DND-41 (cell line): ENCODE measurements around the gene VAV3.
A peak's percentile ranks its signal among the peaks of the same experiment; 100 is the strongest.

Source experiments
- ATAC-seq: fragments of 200-7000 bp; cut with Tn5 transposase; 3 replicates; pipeline ENCODE4 v1.9.1; 2021; ENCODE audit warnings: low read depth; ENCODE audit not compliant: insufficient read depth
- DNase-seq: peaks from one replicate; pipeline ENCODE4 v3.0.0-alpha.2; 2020
- H2AFZ ChIP-seq: 2 replicates; pipeline ENCODE4 v1.6.0; 2012; ENCODE audit warnings: low read depth, low read length
- H3K27ac ChIP-seq: 2 replicates; pipeline ENCODE4 v1.5.1; 2012; ENCODE audit warnings: low read length, inconsistent platforms
- H3K27me3 ChIP-seq: fragments of 200-600 bp; sonication (generic); 2 replicates; pipeline ENCODE4 v1.6.0; 2012; ENCODE audit warnings: low read length, mild to moderate bottlenecking, inconsistent platforms; ENCODE audit not compliant: insufficient read depth, poor library complexity
- H3K36me3 ChIP-seq: 2 replicates; pipeline ENCODE4 v1.5.1; 2012; ENCODE audit warnings: low read length, inconsistent platforms; ENCODE audit not compliant: insufficient read depth
- H3K4me1 ChIP-seq: 2 replicates; pipeline ENCODE4 v1.5.1; 2012; ENCODE audit warnings: mild to moderate bottlenecking, low read length; ENCODE audit not compliant: insufficient read depth
- H3K4me2 ChIP-seq: 2 replicates; pipeline ENCODE4 v1.6.0; 2012; ENCODE audit warnings: mild to moderate bottlenecking, moderate library complexity, low read length, inconsistent platforms; ENCODE audit not compliant: insufficient read depth
- H3K4me3 ChIP-seq, 2 experiments: fragments of 200-600 bp in 1 of 2; shearing (Covaris generic) in 1 of 2; 2 replicates each; pipeline ENCODE4 v1.5.1; 2012 to 2016; ENCODE audit warnings: inconsistent platforms in 2 of 2, low read length in 2 of 2, mild to moderate bottlenecking in 2 of 2, low read depth in 1 of 2, moderate library complexity in 1 of 2
- H3K79me2 ChIP-seq: 2 replicates; pipeline ENCODE4 v1.6.0; 2012; ENCODE audit warnings: low read length, inconsistent platforms; ENCODE audit not compliant: insufficient read depth
- H3K9ac ChIP-seq: 2 replicates; pipeline ENCODE4 v1.6.0; 2012; ENCODE audit warnings: low read depth, mild to moderate bottlenecking, inconsistent platforms, low read length, moderate library complexity
- H3K9me3 ChIP-seq: 2 replicates; pipeline ENCODE4 v1.5.1; 2012; ENCODE audit warnings: low read length, moderate library complexity, mild to moderate bottlenecking, inconsistent platforms; ENCODE audit not compliant: insufficient read depth, severe bottlenecking
- H4K20me1 ChIP-seq: 2 replicates; pipeline ENCODE4 v1.6.0; 2012; ENCODE audit warnings: low read length; ENCODE audit not compliant: insufficient read depth
- CTCF ChIP-seq: IDR thresholded peaks from 2 replicates; pipeline ENCODE4 v1.5.1; 2012; ENCODE audit warnings: borderline replicate concordance, low read length, moderate library complexity, mild to moderate bottlenecking; ENCODE audit not compliant: poor library complexity, severe bottlenecking; ENCODE audit errors: extremely low read depth
- EZH2 ChIP-seq: IDR thresholded peaks from 3 replicates; pipeline ENCODE4 v1.6.1; 2012; ENCODE audit warnings: borderline replicate concordance, low read depth, mild to moderate bottlenecking, moderate library complexity, low read length, inconsistent platforms; ENCODE audit not compliant: severe bottlenecking

The VAV3 gene

DNA sequence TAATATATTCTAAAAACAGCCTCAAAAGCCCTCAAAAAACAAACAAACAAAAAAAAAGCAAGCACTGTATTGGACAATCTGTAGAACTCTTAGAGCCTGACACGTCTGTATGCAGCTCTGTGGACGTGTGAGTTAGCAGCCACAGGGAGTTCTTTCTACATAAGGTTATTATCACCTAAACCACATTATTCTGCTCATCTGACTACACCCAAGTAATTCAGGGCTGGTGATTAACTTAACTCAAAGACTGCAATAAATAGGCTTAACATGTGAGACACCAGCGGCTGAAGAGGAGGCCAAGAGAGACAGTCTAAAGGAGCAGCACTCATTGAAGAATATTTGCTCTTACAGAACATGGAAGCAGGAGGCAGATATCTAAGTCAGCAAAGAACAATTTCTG is 316.0 kb downstream of the VAV3 start:
- H2AFZ ChIP-seq: no peak overlapping the region
- no peak for ATAC-seq
- no peaks in the 10 kb centered on the region for H3K36me3 ChIP-seq

GRCh38 chr1:107648071-107648470 is 316.9 kb downstream of the VAV3 start:
- Histone ChIP-seq H2AFZ (no peak overlapping the region), H3K4me1 (0 out of 2 replicates have a peak, but pooled peaks cover 10% of the 10 kb centered on the region), H3K27me3 (no peaks in the 10 kb centered on the region), H3K27ac (no peak overlapping the region), H3K4me2 (no peak overlapping the region), H4K20me1 (no peaks in the 10 kb centered on the region), H3K79me2 (no peaks in the 10 kb centered on the region), H3K4me3 (no peak overlapping the region), H3K9me3 (no peaks in the 10 kb centered on the region), H3K36me3 (peaks cover 4% of the 10 kb centered on the region; the same call in 1 of the 2 replicates), H3K9ac (no peak overlapping the region)
- DNase-seq (no peak), ATAC-seq (no peak)
- no peak for TF ChIP-seq EZH2
- TF ChIP-seq CTCF: no peak

More for the DNA sequence above, 316.0 kb downstream of the VAV3 start:
- TF ChIP-seq EZH2: no peak
- TF ChIP-seq CTCF: no peak
- Histone ChIP-seq H3K9me3 (no peaks in the 10 kb centered on the region), H3K79me2 (no peaks in the 10 kb centered on the region), H3K4me3 (no peak overlapping the region), H3K4me2 (no peak overlapping the region), H3K9ac (no peak overlapping the region), H3K27me3 (no peaks in the 10 kb centered on the region), H4K20me1 (no peaks in the 10 kb centered on the region), H3K4me1 (peaks cover 17% of the 10 kb centered on the region), H3K27ac (no peak overlapping the region)
- DNase-seq: no peak

DNA sequence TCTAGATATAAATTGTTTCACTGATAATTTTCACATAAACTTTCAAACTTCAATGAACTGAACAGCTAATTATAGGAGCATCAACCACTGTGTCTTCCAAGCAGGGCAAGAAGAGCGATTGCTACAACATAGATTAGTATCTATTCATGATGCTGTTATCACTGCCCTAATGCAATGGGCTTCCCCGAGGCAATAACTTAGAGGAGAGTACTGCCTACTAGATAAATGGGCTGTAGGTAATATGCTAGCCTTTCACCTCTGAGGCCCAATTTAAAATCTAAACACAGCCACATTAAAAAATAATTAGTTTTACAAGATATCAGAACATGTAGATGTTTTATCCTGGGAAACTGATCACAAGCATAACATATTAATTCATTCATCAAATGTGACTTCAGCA is 318.0 kb downstream of the VAV3 start:
- Histone ChIP-seq H3K4me3 (no peak overlapping the region), H3K27ac (no peak overlapping the region), H3K79me2 (no peaks in the 10 kb centered on the region), H3K9ac (no peak overlapping the region), H3K27me3 (no peaks in the 10 kb centered on the region), H3K4me1 (0 out of 2 replicates have a peak, but pooled peaks cover 10% of the 10 kb centered on the region), H3K4me2 (no peak overlapping the region), H3K36me3 (peaks cover 13% of the 10 kb centered on the region), H2AFZ (no peak overlapping the region), H4K20me1 (no peaks in the 10 kb centered on the region), H3K9me3 (no peaks in the 10 kb centered on the region)
- TF ChIP-seq CTCF: no peak
- TF ChIP-seq EZH2: no peak
- DNase-seq (no peak), ATAC-seq (no peak)

- Histone ChIP-seq H3K4me1 (0 out of 2 replicates have a peak, but pooled peaks cover 10% of the 10 kb centered on the region), H2AFZ (no peak overlapping the region), H3K79me2 (no peaks in the 10 kb centered on the region), H3K36me3 (peaks cover 31% of the 10 kb centered on the region), H3K9ac (no peak overlapping the region), H4K20me1 (no peaks in the 10 kb centered on the region), H3K4me3 (no peak overlapping the region), H3K4me2 (no peak overlapping the region), H3K27me3 (no peaks in the 10 kb centered on the region), H3K27ac (no peak overlapping the region; the same call in 1 of the 2 replicates), H3K9me3 (no peaks in the 10 kb centered on the region)
- ATAC-seq: 0 out of 3 replicates have a peak, but pooled peaks have one; percentile 37
- no peak for TF ChIP-seq EZH2
- TF ChIP-seq CTCF: no peak
- DNase-seq: no peak
Observed at GRCh38 chr1:107643766-107644165, 321.2 kb downstream of the VAV3 start.
